Activated naive CD4-positive, alpha-beta T cell treated with anti-CD3 and anti-CD28 coated beads, Interleukin-2, amount 50 U/mL, for 72 hours (primary cell): ENCODE measurements around the gene OXER1. TPM values are rescaled to one million over a fixed set of nuclear protein-coding genes. Genes with fewer than 3 reads are reported as not detected.

ENCODE experiments used
- ATAC-seq, 2 donors: fragments of 150-1000 bp; cut with Tn5 transposase; 2 replicates each; pipeline ENCODE4 v1.10.0; 2021; ENCODE audit warnings: mild to moderate bottlenecking in 2 of 2, moderate library complexity in 2 of 2
- DNase-seq, 2 donors: peaks; one replicate each; pipeline ENCODE4 v3.0.0; 2021 to 2022; ENCODE audit warnings: low spot score in 2 of 2
- H3K27ac Mint-ChIP-seq, 2 donors: one replicate each; pipeline ENCODE4 v1.8.0; 2022; ENCODE audit warnings: mild to moderate bottlenecking in 2 of 2, mixed read lengths in 2 of 2
- H3K36me3 Mint-ChIP-seq, 2 donors: one replicate each; pipeline ENCODE4 v1.8.0; 2022; ENCODE audit warnings: mixed read lengths in 2 of 2
- H3K9me3 Mint-ChIP-seq, 2 donors: one replicate each; pipeline ENCODE4 v1.8.0; 2022; ENCODE audit warnings: mixed read lengths in 2 of 2
- total RNA-seq, 2 donors: library from RNA; stranded (reverse); gene quantifications; one replicate each; pipeline ENCODE4 v1.2.3, GENCODE V29; 2022

OXER1 gene
- total RNA-seq, 2 donors from 2014 or later: 0.25 to 0.54 TPM

DNA sequence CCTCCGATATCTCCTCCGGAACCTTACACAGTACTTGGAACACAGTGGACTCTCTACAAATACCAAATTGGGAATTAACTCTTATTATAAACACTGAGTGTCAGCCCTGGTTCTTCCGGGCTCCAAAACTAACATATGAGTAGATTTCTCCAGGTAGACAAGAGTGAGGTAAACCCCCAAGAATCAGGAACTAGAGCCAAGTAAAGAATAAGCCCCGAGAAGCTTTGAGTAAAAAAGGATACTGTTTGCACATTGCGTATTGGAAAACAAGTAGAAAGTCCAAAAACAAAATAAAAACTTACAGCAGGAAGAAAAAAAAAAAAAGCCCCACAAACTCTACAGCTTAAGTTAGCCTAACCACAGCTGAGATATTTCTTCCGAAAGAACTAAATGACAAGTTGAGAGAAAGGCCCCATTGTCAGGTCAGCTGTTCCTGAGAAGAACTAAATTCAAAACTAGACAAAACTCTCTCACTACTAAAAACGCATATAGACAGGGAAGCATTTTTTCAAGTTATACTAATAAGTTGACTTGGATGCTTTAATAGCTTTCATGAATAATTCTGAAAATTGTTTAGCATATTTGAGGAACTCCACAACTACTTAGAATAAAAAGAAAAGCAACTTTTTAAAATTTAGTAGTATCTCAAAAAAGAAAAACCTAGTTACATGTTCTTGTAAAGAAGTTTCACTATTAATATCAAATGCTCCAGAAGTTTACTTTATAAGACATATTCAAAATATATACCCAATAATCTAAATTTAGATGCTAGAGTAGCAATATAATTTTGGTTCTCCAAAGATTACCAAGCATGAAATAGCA lies 32.7 kb upstream of the OXER1 start:
- Mint-ChIP-seq H3K27ac (peak overlapping the region in 1 of 2 donors; percentile 22), H3K9me3 (no peaks in the 10 kb centered on the region), H3K36me3 (peaks cover 4 to 6% of the 10 kb centered on the region in 2 donors)
- DNase-seq (no peak), ATAC-seq (peak; percentile 45 to 76)

DNA sequence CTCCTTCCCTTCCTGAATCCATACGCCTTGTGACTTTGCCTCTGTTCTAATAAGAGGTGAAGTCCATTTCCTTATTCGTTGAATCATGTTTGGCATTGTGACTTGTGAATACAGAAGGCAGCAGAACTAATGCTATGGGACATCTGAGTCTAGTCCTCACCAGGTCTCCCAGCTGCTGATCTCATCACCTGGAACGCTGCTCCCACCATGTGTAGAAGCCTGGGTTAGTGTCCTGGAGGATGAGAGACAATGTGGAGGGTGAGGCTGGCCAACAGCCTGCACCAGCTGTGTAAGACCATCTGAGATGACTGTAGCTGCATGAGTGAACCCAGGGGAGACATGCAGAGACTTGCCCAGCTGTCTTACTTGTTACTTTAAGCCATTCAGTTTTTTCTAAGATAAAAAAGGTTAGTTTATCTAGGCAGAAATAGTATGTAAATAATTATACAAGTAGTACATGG lies 31.9 kb upstream of the OXER1 start:
- peak in 1 of 2 donors; percentile 35 for ATAC-seq
- no peak for DNase-seq
- Mint-ChIP-seq H3K27ac (peak overlapping the region in 1 of 2 donors; percentile 22), H3K9me3 (peaks cover 0 to 6% of the 10 kb centered on the region in 2 donors), H3K36me3 (peaks cover 11 to 13% of the 10 kb centered on the region in 2 donors)

GRCh38 chr2:42795275-42795674 lies 31.3 kb upstream of the OXER1 start:
- no peak for ATAC-seq
- Mint-ChIP-seq H3K9me3 (peaks cover 0 to 6% of the 10 kb centered on the region in 2 donors), H3K36me3 (peaks cover 12 to 14% of the 10 kb centered on the region in 2 donors), H3K27ac (peak overlapping the region in 1 of 2 donors; percentile 22)
- DNase-seq: no peak

- Mint-ChIP-seq H3K27ac (no peak overlapping the region), H3K36me3 (peaks cover 12 to 14% of the 10 kb centered on the region in 2 donors), H3K9me3 (peaks cover 0 to 6% of the 10 kb centered on the region in 2 donors)
- DNase-seq: no peak
- peak in 1 of 2 donors; percentile 14 for ATAC-seq
Measured at GRCh38 chr2:42794271-42795046, 30.5 kb upstream of the OXER1 start.

GRCh38 chr2:42793334-42794270 lies 29.7 kb upstream of the OXER1 start:
- H3K9me3 Mint-ChIP-seq: peaks cover 0 to 6% of the 10 kb centered on the region in 2 donors
- peaks cover 12 to 14% of the 10 kb centered on the region in 2 donors for H3K36me3 Mint-ChIP-seq
- H3K27ac Mint-ChIP-seq: peak overlapping the region in 1 of 2 donors; percentile 76
- no peak for DNase-seq
- peak in 1 of 2 donors; percentile 59 for ATAC-seq

GRCh38 chr2:42792583-42793333 lies 28.8 kb upstream of the OXER1 start, which contains the start of gene HAAO:
Gene HAAO, minus strand, starts transcription at chr2:42792583. Its CDS starts 47 bp downstream, at chr2:42792536.
- Mint-ChIP-seq H3K9me3 (peaks cover 0 to 6% of the 10 kb centered on the region in 2 donors), H3K36me3 (peaks cover 12 to 14% of the 10 kb centered on the region in 2 donors), H3K27ac (peak within 1 kb of the TSS in 1 of 2 donors; percentile 95)
- DNase-seq (peak in 1 of 2 donors; percentile 37), ATAC-seq (peak; percentile 36 to 65)

- peak overlapping the region in 1 of 2 donors; percentile 95 for H3K27ac Mint-ChIP-seq
- no peak for DNase-seq
- peaks cover 12 to 14% of the 10 kb centered on the region in 2 donors for H3K36me3 Mint-ChIP-seq
- ATAC-seq: peak; percentile 31 to 57
- H3K9me3 Mint-ChIP-seq: peaks cover 0 to 6% of the 10 kb centered on the region in 2 donors
Measured at GRCh38 chr2:42792087-42792582, 28.2 kb upstream of the OXER1 start.

DNA sequence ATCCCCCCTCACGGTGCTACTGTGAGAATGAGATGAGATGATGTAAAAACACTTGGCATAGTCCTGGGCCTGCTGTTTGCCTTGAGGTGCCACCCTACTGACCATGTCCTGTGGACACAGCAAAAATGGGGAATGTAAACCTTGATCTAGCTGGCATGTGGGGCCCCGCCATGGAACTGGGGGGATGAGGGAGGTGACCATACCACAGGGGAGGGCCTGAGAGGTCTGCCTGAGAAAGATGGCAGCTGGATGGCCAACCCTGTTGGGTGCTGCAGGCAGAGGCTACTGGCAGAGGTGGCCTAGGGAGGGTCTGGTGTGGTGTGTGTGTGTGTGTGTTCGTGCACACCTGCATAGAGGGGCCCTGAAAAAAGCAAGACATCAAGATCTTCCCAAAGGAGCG lies 27.7 kb upstream of the OXER1 start:
- peaks cover 12 to 14% of the 10 kb centered on the region in 2 donors for H3K36me3 Mint-ChIP-seq
- ATAC-seq: no peak
- H3K9me3 Mint-ChIP-seq: peaks cover 0 to 6% of the 10 kb centered on the region in 2 donors

DNA sequence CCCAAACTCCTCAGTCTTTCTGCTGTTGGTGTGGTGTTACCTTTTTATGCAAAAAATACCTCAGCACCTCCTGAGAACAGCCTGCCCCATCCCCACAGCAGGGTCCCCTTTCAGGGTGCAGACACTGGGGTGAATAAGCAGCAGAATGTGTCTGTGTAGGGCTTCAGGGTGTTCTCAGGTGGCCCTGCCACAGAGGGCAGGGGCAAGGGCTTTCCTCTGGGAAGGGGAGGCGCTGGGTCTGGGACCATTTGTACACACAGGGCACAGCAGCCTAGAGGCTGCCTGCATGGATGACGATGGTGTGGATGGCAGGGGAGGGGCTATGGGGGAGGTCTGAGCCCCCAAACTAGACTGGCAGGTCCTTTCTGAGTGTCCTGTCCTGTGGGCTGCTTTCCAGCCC lies 25.8 kb upstream of the OXER1 start:
- H3K27ac Mint-ChIP-seq: no peak overlapping the region
- H3K36me3 Mint-ChIP-seq: peaks cover 12 to 14% of the 10 kb centered on the region in 2 donors
- ATAC-seq: no peak
- H3K9me3 Mint-ChIP-seq: peaks cover 0 to 6% of the 10 kb centered on the region in 2 donors
- no peak for DNase-seq

More for the DNA sequence above, 27.7 kb upstream of the OXER1 start:
- DNase-seq: no peak
- peak overlapping the region in 1 of 2 donors; percentile 12 for H3K27ac Mint-ChIP-seq

DNA sequence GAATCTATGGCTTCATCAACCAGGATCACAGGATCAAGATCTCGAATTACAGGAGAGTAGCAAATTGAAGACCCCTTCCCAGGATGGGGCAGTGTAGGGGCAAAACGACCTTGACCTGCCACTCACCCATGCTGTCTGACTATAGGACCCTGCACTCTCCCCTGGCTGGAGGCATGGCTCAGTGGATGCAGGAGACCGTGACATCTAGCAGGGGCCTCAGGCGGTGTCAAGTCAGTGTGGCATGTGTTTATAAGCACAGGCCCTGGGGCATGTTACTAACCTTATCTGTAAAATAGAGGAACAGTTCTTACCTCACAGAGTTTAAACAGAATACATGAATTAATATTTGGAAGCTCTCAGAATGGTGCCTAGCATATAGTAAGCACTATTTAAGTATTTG lies 24.9 kb upstream of the OXER1 start:
- no peak for ATAC-seq
- H3K27ac Mint-ChIP-seq: no peak overlapping the region
- peaks cover 0 to 6% of the 10 kb centered on the region in 2 donors for H3K9me3 Mint-ChIP-seq
- H3K36me3 Mint-ChIP-seq: peaks cover 12 to 14% of the 10 kb centered on the region in 2 donors
- DNase-seq: no peak

GRCh38 chr2:42788478-42788793 lies 24.5 kb upstream of the OXER1 start:
- Mint-ChIP-seq H3K9me3 (peaks cover 0 to 6% of the 10 kb centered on the region in 2 donors), H3K27ac (no peak overlapping the region), H3K36me3 (peaks cover 12 to 14% of the 10 kb centered on the region in 2 donors)
- DNase-seq: no peak
- ATAC-seq: no peak

DNA sequence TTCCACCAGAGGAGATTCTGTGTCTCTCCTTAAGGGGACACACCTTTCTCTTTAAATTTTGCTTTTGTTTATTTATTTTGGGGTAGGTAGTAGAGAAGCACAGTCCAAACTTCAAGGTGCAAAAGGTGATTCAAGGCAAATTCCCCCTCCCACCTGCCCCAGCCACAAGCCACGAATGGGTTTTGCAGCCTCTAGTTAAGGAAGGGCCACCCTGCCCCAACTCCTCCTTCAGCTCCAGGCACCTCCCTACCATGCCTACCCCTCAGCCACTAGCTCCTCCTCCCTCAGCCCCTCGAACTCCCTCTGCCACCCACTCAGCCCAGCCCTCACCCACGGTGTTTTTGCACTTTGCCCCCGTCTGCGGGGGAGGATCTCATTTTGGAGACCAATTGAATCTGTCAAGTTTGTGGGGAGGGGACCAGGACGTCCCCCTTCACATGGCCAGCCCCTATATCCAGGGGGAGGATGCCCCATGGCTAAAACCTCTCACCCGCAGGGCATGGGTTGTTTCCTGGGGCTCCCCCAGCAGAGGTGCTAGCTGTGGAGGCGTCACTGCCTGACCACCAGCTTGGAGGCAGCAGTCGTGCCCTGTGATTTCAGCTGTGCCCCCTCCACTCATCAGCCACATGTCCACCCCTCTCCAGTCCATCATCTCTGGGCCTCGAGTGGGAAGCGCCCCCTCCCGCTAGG lies 24.0 kb upstream of the OXER1 start:
- no peak for DNase-seq
- peak in 1 of 2 donors; percentile 20 for ATAC-seq
- Mint-ChIP-seq H3K27ac (no peak overlapping the region), H3K9me3 (peaks cover 0 to 6% of the 10 kb centered on the region in 2 donors), H3K36me3 (peaks cover 12 to 14% of the 10 kb centered on the region in 2 donors)

GRCh38 chr2:42787424-42787787 lies 23.5 kb upstream of the OXER1 start:
- Mint-ChIP-seq H3K9me3 (peaks cover 0 to 6% of the 10 kb centered on the region in 2 donors), H3K27ac (no peak overlapping the region), H3K36me3 (peaks cover 12 to 14% of the 10 kb centered on the region in 2 donors)
- no peak for DNase-seq
- ATAC-seq: no peak

DNA sequence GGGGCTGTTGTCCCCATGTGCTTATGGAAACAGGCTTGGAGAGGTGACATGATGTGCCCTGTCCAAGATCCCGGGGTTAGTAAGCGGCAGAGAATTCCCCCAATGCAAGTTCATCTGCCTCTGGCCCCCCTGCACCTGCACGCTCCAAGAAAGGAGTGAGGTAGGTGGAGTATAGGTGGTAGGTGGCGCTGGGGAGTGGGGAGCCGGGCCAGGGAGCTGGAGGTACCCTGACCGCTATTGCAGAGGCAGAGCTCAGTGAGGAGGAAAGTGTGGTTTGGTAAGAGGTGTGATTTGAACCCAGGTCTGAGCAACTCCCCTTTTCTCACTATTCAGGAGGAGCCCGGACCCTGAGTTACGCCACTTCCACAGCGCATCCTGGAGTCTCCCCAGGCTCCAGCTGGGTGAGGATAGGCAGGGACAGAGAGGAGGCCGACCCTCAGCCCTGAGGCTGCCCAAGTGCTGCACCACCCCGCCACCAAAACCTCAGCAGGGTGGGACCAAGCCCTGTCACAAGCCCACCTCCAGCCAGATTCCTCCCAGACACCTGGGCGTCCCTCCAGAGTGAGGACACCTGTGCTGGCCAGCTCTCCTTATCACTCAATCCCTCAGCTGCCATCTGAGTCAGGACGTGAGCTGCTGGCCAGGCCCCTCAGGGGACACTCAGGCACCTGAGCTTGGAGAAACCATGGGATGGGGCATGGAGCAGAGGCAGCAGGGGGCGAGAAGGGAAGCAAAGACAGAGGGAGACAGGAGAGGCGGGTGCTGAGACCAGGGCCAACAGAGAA lies 22.8 kb upstream of the OXER1 start:
- H3K9me3 Mint-ChIP-seq: peaks cover 0 to 6% of the 10 kb centered on the region in 2 donors
- H3K36me3 Mint-ChIP-seq: peaks cover 9 to 10% of the 10 kb centered on the region in 2 donors
- H3K27ac Mint-ChIP-seq: no peak overlapping the region
- ATAC-seq: no peak
- no peak for DNase-seq
